GM08714 (cell line): ENCODE results near the gene SIGMAR1.

Source experiments
- H3K4me3 ChIP-seq: fragments of 200-500 bp; sonication (Bioruptor generic); 2 replicates; pipeline ENCODE4 v1.5.1; 2014; ENCODE audit warnings: mild to moderate bottlenecking, low read length, inconsistent platforms
- ZNF274 ChIP-seq: IDR thresholded peaks from 2 replicates; pipeline ENCODE4 v1.6.1; 2012; ENCODE audit warnings: mild to moderate bottlenecking, low read depth, low read length

The SIGMAR1 gene

GRCh38 chr9:34637356-34638137, at the start of gene SIGMAR1:
Gene SIGMAR1 (minus strand): TSS chr9:34637787. CDS start chr9:34637697, 90 bp downstream.
- peak within 1 kb of the TSS; percentile 66; the same call in 1 of the 2 replicates for H3K4me3 ChIP-seq

GRCh38 chr9:34686732-34687131, 49.1 kb upstream of the SIGMAR1 start:
- no peak for TF ChIP-seq ZNF274

More at GRCh38 chr9:34637356-34638137, at the start of gene SIGMAR1:
- TF ChIP-seq ZNF274: no peak

GRCh38 chr9:34686231-34686630, 48.6 kb upstream of the SIGMAR1 start:
- no peak overlapping the region for H3K4me3 ChIP-seq

More at GRCh38 chr9:34686732-34687131, 49.1 kb upstream of the SIGMAR1 start:
- no peak overlapping the region for H3K4me3 ChIP-seq

GRCh38 chr9:34685591-34685990, 48.0 kb upstream of the SIGMAR1 start:
- TF ChIP-seq ZNF274: no peak
- no peak overlapping the region for H3K4me3 ChIP-seq

More at GRCh38 chr9:34686231-34686630, 48.6 kb upstream of the SIGMAR1 start:
- no peak for TF ChIP-seq ZNF274

GRCh38 chr9:34684816-34685215, 47.2 kb upstream of the SIGMAR1 start:
- H3K4me3 ChIP-seq: no peak overlapping the region
- no peak for TF ChIP-seq ZNF274

GRCh38 chr9:34684145-34684544, 46.6 kb upstream of the SIGMAR1 start:
- no peak overlapping the region for H3K4me3 ChIP-seq
- no peak for TF ChIP-seq ZNF274

GRCh38 chr9:34675869-34676268, 38.3 kb upstream of the SIGMAR1 start:
- TF ChIP-seq ZNF274: no peak
- H3K4me3 ChIP-seq: no peak overlapping the region

- H3K4me3 ChIP-seq: no peak overlapping the region
- no peak for TF ChIP-seq ZNF274
These were observed 37.6 kb upstream of the SIGMAR1 start for GRCh38 chr9:34675048-34675714.

GRCh38 chr9:34674440-34674839, 36.9 kb upstream of the SIGMAR1 start:
- H3K4me3 ChIP-seq: no peak overlapping the region
- TF ChIP-seq ZNF274: no peak

- TF ChIP-seq ZNF274: no peak
- no peak overlapping the region for H3K4me3 ChIP-seq
These were observed 33.7 kb upstream of the SIGMAR1 start for GRCh38 chr9:34671307-34671706.

- TF ChIP-seq ZNF274: no peak
- no peak overlapping the region for H3K4me3 ChIP-seq
These were observed 32.4 kb upstream of the SIGMAR1 start for GRCh38 chr9:34669809-34670562.

- no peak for TF ChIP-seq ZNF274
- H3K4me3 ChIP-seq: peak overlapping the region; percentile 79
These were observed 28.0 kb upstream of the SIGMAR1 start for GRCh38 chr9:34665381-34666250.

- H3K4me3 ChIP-seq: peak overlapping the region; percentile 46; the same call in 1 of the 2 replicates
- TF ChIP-seq ZNF274: no peak
These were observed 27.4 kb upstream of the SIGMAR1 start for GRCh38 chr9:34665067-34665380.
